GM12801 (cell line): ENCODE results near the gene PAX2.

Source experiments
- TF ChIP-seq, protein P1 (sequence below): IDR thresholded peaks from one replicate; pipeline ENCODE4 v1.5.1; 2011; ENCODE audit warnings: control low read depth; ENCODE audit not compliant: insufficient read length; ENCODE audit errors: extremely low read depth

PAX2 gene

DNA sequence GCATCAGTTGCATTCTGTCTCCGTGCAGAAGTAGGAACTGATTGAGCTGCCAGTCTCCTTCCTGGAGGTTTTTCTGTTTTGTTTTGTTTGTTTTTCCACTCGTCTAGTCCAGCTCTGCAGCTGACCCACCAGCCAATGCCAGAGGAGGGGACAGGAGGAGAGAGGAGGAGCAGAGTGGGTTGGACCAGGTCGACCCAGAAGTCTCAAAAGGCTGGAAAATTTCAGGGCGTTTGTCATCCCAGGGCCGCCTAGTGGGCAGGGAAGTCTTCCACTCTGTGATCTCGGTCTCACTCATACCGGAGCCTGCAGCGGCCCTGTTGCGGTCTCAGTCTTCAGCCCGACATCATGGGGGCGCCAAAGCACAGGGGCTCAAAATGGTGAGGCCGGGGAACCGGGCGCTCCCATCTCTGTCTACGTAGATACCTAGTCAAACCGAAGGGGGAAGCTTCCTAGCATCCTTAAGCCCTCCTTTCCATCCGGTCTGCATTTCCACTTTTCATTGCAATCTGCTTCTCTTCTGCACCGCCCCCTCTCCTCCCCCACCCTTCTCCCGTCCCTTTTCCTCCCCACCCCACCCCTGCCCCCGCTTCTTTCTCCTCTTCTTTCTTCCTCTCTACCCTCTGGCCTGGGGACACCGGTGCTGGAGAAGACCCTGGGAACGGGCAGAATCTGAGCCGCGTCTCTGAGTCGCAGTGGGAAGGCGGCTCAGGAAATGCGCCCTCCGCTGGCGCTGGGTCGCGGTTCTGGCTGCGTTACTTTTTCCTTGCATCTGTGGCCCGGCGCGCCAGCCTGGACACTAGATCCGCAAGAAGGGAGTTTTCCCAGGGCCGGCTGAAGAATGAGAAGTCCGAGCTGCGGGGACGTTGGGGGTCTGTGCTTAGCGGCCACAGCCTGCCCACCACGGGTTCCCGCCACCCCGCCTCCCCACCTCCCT is 16.2 kb upstream of the PAX2 start:
- TF ChIP-seq, protein P1, sequence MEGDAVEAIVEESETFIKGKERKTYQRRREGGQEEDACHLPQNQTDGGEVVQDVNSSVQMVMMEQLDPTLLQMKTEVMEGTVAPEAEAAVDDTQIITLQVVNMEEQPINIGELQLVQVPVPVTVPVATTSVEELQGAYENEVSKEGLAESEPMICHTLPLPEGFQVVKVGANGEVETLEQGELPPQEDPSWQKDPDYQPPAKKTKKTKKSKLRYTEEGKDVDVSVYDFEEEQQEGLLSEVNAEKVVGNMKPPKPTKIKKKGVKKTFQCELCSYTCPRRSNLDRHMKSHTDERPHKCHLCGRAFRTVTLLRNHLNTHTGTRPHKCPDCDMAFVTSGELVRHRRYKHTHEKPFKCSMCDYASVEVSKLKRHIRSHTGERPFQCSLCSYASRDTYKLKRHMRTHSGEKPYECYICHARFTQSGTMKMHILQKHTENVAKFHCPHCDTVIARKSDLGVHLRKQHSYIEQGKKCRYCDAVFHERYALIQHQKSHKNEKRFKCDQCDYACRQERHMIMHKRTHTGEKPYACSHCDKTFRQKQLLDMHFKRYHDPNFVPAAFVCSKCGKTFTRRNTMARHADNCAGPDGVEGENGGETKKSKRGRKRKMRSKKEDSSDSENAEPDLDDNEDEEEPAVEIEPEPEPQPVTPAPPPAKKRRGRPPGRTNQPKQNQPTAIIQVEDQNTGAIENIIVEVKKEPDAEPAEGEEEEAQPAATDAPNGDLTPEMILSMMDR = no peak

DNA sequence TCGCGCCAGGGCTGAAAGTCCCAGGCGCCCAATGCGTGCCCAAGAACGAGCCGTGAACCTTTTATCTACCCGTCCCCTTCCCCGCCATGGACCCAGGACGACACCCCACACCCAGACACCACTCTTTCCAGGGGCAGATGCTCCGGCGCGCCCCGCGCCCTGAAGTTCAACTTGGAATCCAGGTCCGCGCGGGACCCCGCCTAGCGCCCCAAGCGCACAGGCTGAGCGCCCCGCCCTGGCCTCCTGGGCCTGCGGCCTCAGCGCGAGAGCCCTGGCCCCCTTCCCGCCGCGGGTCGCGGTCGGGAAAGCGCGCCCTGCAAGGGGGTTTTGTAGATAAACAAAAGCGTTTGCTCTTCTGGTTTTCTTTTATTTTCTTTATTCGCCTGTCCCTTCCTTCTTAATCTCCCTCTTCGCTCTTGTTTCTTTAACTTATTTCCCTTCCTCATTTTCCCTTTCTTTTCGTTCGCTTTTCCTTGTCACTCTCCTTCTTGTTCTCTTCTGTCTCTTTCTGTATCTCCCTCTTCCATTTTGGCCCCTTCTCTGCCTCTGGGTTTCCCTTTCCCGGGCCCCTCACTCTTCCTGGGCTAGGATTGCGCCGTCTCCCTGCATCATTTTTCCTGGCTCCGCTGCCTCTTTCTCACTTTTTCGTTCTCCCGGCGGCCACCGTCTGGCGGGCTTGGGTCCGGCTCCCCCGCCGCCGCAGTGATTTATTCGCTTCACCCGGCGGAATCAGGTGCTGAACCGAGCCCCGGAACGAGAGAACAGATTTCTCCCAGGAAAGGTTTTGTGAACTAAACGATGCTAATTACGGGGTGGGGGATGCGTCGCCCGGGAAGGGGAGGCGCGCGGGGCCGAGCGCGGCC is 15.3 kb upstream of the PAX2 start:
- TF ChIP-seq, protein P1 = no peak

DNA sequence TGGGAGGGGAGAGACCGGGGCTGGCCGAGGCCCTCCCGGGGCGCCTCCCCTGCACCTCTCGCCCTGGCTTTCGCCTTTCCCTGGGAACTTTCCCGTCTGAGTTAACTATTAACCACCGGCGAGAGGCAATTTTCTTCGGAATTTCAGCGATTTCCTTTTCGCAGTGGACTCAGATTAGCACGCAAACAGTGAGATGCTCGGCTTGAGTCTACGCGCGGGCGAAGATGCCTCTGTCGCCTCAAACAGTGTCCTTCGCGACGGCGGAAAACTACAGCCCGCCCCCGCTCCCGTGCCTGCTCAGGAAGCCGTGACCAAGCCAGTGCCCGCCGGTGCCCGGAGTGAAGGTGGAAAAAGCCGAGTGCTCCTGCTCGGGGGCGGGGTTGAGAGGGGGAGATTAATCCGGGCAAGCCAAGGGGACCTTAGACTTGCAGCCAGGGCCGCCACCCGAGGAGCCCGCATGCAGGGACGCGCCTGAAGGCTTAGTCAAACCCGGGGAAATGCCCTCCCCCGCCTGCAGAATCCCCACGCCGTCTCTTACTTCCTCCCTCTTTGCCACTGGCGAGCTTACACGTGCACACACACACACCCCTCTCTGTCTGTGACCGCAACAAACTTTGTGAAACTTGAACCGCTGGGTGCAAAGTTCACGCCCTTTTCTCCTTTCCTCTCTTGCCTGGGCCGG is 14.5 kb upstream of the PAX2 start:
- TF ChIP-seq, protein P1 = no peak

DNA sequence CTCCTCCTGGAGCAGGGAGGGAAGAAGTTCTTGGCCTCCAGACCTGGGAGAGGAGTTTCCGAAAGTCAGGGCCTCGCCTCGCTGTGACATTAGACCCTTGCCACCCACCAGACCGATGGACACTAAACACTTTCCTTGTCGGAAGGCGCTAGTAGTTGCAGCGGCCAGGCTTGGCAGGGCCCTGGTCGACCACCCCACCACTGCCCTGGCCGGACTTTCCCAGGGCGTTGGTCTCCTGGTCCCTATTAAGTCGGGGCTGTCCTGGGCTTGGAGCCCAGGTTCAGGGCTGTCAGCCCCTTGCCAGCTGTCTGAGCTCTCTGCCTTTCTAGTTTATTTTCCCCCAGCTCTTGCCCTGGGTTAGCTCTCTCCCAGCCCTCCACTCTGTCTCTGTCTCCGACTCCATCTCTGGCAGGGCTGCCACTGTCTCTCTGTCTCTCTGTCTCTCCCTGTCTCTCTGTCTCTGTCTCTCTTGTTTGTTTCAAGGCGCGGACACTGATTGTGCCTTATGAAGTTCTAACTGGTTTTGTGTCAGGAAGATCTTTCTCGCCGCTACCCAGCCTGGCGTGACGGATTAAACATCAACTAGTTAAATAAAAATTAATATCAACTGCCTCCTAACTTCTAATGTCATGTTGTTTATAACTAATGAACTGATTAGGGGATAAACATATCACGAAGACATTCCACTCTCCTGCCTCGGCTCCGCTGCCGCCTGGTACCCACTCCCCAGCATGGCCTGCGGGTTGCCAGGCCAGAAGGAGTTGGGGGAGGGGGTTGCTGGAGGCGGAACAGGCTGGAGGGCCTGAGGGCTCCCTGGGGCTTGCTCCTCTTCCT is 13.8 kb upstream of the PAX2 start:
- TF ChIP-seq, protein P1 = no peak

DNA sequence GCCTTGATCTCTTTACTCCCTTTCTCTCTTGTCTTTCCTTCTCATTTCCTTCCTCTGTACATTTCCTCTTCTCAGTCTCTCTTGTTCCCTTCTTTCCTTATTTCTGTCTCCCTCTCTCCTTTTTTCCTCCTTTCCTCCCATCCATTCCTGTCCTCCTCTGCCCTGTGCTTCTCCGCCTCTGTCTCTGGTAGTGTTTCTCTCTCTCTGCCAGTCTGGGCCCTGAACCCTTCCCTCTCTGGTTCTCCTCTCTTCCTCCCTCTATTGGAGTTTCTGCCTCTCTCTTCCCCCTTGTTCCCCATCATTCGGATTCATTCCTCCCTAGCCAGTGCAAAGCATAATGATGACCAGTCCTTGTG is 13.2 kb upstream of the PAX2 start:
- TF ChIP-seq, protein P1 = no peak

DNA sequence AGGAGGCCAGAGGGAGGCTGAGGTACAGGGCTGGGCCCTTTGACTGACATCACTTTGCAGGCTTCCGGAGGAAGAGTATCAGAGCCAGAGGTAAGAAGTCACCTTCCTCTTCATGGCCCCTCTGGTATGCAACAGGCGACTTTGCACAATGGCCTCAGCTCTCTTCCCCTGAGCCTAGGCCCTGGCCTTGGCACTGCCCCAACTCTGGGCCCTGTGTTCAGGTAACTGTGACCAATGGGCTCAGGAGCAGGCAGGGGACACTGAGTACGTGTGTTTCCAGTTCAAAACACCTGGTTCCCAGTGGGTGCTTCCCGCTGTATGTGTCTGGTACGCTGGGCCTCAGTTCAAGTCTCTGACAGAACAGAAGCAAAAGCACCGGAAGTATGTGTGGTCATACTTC is 12.1 kb upstream of the PAX2 start:
- TF ChIP-seq, protein P1 = no peak
